GM10847 (cell line): Measurements from ENCODE around the gene GDPD4.

ENCODE experiments used
- POLR2A ChIP-seq: IDR thresholded peaks from 2 replicates; pipeline ENCODE4 v1.6.1; 2011; ENCODE audit not compliant: insufficient read length; ENCODE audit errors: extremely low read depth

Gene GDPD4, protein sequence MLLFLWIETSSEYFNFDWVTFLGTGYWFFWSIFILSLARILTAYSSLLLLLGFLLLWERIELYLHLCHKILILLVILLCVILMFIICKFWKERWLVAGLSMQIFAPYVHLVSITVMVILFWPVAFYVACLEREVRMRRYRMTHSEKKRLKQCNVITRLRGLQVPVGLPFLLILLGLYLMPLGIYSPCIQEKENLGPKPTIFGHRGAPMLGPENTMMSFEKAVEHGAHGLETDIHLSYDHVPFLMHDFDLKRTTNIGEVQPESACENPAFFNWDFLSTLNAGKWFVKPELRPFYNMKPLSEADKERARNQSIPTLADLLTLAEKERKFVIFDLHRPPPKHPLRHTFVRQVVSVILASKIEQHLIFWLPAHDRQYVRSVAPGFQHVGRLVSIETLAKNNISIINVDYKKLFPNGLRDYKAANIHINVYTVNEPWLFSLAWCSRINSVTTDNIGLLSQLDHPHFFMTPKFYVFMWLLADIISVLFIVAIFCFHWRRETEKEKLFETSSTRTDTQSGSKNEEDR

DNA sequence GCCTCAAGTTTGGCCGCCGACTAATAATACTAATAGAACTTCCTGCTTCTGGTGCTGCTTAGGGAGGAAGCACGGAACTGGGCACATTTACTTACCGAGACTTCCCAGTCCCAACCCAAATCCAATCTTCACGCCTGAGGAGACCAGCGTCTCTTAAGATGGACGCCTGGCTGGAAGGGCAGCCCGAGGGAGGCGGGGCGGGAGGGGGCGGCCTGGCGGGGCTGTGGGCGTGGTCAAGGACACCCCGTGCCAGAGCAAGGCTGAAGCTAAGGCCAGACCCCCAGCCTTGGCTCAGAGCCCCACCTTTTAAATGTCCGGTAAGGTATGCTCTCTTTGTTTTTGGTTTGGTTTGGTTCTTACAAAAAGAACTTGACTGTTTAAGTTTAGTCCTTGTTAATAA lies at the start of gene GDPD4:
GDPD4 (minus strand) TSS at position 177 of the 400 bp plus-strand sequence. CDS start 16,549 bp downstream, outside the sequence.
- TF ChIP-seq POLR2A = no peak

DNA sequence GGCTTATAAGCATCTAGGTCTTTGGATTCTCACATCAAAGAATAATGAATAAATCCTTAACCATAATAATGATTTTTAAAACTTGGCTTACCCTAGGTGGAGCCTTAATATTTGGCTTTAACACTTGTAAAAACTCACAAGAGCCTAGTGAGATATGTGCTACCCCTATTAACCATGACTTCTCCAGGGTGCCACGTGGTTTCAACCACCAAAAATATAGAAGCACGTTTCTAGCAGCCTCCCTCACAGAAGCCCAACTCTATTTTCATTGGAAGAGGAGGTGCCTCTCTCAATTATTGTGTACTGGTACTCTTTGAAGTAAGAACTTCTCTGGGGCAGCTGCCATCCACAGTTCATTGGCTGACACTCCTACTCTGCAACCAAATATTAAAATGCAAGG lies 46.5 kb upstream of the GDPD4 start:
- TF ChIP-seq POLR2A = no peak

DNA sequence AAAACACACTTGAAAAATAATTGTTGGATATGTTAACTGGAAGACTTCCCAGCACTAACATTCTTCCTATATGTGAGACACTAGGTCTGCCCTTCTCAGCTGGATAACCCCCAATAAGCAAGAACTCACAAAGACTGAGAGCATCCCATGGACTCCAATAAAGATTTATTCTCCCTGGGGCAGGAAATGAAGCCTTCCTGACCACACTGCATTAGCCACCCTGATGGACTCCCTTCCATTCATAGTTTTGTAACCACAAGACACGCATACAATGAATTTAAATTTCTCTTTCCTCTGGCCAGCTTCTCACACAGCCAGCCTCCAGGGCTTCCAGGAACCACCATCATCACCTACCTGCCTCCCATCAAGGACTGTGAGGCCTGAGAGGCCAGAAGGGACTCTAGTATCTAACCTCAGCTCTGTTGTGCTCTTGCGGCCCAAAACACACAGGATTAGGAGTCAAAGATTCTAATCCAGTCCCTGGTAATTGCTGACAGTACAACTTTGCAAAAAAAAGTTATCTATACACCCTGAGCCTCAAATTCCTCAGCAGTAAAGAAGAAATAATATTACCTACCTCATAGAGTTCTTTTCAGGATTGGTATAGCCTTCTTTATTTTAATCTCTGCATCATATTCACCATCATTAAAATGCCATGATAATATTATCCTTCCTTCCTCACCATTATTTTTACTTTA lies 45.6 kb upstream of the GDPD4 start:
- TF ChIP-seq POLR2A = no peak

DNA sequence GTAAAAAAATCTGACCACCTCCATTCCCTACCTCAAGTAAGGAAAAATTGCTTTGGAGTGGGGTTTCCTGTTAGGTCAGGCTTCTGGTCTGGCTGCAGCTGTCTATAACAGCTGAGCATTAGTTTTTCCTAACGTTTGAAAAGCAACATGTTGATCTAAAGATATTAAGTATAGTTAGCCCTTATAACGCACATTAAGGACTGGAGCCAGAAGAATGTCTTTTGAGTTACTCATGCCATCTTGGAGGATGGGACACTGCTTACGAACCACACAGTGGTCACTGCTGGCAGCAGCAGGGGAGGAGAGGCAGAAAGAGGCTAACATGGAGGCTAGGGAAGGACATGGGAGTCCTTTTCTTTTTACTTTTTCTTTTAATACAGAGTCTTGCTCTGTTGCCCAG lies 44.1 kb upstream of the GDPD4 start:
- TF ChIP-seq POLR2A = no peak

DNA sequence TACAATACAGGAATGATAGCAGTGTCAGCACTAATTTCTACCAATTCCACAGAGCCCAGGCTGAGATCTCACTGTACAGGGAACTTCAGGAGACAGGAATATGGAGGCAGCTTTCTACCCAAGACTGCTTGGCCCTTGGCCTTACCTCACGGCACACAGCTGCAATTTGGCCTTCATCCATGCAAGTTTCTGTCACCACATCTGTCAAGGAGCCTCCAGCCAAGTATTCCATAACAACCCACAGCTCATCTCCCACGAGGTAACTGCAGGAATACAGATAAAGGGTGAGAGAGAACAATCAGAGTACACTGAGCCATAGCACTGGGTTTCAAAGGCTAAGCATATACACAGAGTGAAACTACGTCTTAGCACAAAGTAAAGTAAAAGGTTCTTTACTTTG lies 39.0 kb upstream of the GDPD4 start:
- no peak for TF ChIP-seq POLR2A

DNA sequence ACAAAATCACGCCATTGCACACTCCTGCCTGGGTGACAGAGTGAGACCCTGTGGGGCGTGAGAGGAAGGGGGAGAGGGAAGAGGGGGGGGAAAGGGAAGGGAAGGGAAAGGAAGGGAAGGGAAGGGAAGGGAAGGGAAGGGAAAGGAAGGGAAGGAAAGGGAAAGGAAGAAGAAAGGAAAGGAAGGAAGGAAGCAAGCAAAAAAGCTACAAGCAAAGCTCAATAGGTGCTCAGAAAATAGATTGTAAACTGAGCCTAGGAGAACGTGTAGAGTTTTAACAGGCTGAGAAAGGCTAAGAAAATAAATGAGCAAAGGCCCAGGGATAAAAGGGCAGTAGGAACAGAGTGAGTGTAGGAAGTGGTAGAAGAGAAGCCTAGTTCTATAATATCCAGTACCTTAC lies 30.8 kb upstream of the GDPD4 start:
- TF ChIP-seq POLR2A = no peak

DNA sequence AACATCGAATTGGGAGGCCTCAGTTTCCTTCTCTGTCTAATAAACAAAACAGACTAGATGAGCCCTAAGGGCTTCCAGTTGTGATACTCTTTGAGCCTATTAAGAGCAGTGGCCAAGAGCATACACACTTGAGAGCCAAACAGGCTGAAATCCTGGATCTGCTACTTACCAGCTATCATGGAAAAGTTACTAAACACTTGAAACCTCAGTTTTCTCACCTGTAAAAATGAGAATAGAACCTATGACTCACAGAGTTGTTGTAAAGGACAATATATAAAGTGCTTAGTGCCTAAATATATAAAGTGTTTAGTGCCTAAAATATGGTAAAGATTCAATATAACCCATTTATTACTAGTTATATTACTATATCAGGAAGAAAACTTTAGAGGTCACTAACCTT lies 23.7 kb upstream of the GDPD4 start:
- TF ChIP-seq POLR2A = no peak

DNA sequence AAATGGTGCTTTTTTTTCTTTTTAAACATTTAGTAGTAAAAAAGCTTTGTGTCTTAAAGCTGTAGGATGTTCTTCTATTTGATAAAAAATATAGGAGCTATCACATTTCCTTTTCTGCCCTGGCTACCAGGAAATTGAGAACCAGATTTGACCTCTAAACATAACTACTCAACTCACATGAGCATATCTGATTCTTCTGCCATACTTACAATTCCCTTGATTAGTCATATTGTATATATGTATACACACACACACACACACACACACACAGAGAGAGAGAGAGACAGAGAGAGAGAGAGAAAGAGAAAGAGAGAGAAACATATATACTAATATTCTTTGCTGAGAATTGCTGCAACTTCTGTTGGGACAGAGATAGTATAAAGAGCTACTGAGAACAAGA lies 23.0 kb upstream of the GDPD4 start:
- TF ChIP-seq POLR2A = no peak

DNA sequence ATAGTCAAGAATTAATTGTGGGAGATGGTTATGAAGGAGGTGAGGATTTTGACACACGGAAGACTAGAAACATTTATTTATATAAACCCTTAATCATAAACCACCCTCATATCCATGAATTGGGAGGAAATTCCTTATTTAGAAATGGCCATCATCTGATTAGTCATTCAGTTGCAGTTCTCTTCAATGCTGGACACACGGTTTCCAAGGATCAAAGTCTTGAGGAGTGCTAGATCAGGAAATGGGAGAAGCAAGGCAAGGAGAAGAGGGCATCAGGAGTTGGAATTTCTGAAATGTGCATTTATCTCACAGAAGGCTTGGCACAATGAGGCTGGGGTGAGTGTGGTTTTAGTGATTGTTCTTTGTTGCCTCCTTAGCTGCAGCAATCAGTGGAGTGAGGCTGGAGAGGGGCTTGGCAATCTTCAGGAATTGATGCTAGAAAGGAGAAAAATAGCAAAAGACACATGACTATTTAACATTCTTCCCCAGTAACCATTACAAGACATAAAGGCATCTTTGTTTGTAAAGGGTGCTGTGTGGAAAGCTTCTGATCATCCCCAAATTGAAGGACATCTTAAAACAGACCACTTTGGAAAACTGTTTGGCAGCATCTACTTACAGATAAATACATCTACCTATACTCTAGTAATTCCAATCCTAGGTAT lies 21.6 kb upstream of the GDPD4 start:
- no peak for TF ChIP-seq POLR2A

DNA sequence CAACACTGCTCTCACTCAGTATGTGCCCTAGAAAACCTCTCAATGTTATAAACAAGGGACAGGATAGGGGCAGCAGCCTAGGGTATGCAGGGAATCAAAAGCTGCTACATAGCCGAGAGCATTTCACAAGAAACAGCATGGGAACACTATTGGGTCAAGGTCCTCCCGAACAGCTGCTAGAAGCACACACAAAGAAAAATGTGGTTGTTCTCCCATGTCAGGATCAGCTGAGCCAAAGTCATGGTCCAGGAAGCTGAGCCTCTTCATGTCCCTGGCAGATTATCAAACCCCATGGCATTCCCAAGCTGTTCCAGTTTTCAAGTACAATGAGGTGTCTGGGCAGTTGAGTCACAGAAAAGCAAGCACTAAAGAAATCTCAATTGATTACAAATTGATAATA lies 21.0 kb upstream of the GDPD4 start:
- no peak for TF ChIP-seq POLR2A

DNA sequence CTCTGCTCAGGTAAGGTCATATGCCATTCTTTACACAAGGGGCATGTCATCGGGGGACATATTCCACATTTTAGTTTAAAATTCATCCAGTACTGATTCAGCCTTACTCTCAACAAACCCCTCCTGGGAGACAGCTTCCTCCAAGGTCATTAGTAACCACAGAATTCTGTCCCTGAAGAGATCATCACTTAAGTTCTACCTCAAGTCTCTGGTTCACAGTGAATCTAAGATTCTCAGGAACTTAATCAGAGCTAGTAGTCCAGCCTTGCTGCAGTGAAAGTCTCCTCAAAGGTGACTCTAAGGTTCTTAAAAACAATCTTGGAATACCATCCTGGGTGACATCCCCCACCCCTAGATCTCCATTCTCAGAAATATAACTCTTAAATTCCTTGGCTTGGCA lies 18.9 kb upstream of the GDPD4 start:
- no peak for TF ChIP-seq POLR2A

DNA sequence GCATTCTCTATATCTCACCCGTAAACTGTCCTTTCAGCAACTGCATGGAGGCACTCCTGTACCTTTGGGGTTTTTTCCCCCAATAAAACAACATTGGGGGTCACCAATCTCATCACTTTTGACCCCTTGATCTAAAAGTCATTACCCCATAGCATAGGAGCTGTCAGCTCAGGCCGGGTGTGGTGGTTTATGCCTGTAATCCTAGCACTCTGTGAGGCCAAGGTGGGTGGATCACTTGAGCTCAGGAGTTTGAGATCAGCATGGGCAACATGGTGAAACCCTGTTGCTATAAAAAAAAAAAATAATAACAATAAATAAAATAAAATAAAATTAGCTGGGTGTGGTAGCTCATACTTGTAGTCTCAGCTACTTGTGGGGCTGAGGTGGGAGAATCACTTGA lies 17.1 kb upstream of the GDPD4 start:
- TF ChIP-seq POLR2A = no peak

DNA sequence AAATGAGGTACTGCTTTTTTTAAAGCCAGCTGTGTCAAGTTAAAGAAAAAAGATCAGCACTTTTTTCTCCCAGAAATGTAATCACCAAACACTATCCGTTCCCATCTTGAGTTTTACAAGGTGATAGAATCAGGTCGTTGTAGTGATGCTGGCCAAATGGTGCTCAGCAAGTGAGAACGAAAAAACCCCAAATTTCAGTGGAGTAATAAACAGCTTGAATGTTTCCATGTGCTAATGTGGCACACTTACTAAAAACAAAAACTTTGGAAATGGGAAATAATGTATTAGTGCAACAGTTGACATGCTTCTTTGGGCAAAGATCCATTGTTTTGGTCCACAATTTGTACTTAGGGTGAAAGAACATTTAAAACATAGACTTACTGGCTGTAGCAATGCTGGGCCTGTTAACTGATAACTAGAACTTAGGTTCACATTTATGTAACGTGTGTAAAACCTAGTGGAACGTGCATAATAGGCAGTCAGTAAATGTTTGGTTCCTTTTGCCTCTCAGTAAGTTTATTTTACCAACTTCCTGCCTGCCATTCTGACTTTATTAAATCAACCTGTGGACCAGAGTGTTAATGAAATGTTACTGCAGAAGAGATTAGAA lies 15.4 kb upstream of the GDPD4 start:
- no peak for TF ChIP-seq POLR2A

DNA sequence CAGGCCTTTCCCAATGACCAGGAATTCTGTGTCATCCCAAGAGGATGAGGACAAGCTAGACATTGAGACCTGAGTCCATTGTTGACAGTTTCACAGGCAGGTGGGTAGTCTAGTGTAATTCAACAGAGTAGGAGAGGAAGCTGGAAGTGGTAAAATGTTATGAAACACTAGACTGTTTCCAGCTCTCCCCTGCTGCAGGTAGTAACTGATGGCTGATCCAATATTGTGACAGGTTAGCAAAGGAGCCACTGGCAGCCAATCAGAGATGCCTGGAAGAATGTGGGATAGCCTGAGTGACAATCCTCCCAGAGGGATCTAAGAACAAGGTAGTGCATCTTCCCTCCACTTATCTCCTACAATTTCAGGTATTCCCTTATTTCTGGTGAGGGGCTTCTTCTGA lies 10.6 kb upstream of the GDPD4 start:
- no peak for TF ChIP-seq POLR2A

DNA sequence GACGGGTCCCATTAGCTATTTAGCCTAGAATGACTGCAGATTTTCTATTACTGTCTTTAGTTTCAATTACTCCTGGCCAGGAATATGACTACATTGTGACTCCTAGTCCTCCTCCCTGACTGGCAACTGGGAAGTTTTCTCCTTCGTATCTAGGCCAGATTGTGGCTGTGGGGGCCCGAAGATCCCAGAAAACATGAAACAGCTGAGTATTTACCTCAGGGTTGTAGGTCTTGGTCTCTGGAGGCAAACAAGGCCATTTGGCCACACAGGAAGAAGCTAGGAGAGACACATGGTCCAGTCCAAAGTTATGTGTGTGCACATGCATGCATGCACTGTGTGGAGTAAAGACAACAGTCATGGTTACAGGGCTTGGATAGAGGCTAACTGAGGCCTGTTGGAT lies 10.2 kb upstream of the GDPD4 start:
- TF ChIP-seq POLR2A = no peak

DNA sequence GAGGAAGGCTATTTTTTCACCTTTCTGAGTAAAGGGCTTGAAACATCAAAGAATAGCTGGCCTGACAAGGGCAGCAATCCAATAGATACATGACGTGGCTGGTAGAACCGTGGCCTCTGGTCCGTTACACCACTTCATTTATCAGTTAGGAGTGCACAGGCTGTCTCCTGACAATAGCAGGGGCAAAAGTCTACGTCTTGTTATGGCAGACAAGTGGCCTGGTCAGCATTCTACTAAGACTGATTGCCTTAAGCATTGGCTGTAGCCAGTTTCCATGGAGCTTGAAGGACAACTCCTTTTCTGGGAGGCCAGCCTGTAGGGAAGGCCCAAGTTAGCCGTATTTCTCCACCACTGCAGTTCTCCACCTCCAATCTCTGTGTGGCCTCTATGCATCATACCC lies 9.2 kb upstream of the GDPD4 start:
- no peak for TF ChIP-seq POLR2A

DNA sequence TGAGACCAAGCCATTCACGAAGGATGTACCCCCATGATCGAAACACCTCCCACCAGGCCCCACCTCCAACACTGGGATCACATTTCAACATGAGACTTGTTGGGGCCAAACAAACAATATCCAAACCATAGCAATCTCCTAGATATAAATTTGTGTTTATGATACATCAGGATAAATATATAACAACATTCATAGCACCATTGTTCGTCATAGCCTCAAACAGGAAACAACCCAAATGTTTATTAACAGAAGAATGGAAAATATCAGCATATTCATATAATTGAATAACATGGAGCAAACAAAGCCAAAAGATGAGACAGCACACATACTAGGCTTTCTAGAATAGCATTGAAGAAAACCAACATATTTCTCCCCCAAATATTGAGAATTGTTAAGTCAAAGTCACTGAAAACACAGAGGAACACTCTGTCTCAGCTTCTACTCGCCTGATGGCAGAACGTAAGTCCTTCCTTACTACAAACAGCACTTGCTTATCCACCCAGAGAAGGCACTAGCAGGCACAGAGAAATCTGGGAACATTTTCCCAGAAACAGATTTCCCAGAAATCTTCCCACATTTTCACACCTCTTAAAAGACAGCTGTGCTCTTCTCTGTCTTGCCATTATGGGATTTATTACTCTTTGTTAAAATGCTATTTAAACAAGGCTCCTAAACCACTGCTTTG lies 8.1 kb upstream of the GDPD4 start:
- no peak for TF ChIP-seq POLR2A
